ENCODE results near the gene OR4B1.
"Not testable (repeated sequence)": the region's sequence is repeated elsewhere in the genome, so short reads cannot be mapped to it uniquely, and the experiment has no call there.

OR4B1 gene, protein sequence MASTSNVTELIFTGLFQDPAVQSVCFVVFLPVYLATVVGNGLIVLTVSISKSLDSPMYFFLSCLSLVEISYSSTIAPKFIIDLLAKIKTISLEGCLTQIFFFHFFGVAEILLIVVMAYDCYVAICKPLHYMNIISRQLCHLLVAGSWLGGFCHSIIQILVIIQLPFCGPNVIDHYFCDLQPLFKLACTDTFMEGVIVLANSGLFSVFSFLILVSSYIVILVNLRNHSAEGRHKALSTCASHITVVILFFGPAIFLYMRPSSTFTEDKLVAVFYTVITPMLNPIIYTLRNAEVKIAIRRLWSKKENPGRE

GRCh38 chr11:48216510-48216909 is at the start of gene OR4B1:
Gene OR4B1, plus strand, starts transcription at chr11:48216810. Its CDS starts 0 bp downstream, at chr11:48216810.
- no peak for DNase-seq

DNA sequence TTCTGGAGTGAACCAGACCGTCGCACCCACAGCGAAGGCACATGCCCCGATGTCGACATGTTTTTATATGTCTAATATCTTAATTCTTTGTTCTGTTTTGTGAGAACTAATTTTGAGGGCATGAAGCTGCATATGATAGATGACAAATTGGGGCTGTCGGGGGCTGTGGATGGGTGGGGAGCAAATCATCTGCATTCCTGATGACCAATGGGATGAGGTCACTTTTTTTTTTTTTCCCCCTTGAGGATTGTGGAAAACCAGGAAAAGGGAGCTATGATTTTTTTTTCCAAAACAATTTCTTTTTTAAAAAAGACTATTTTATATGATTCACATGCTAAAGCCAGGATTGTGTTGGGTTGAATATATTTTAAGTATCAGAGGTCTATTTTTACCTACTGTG is 49.2 kb upstream of the OR4B1 start:
- no peak for DNase-seq

DNA sequence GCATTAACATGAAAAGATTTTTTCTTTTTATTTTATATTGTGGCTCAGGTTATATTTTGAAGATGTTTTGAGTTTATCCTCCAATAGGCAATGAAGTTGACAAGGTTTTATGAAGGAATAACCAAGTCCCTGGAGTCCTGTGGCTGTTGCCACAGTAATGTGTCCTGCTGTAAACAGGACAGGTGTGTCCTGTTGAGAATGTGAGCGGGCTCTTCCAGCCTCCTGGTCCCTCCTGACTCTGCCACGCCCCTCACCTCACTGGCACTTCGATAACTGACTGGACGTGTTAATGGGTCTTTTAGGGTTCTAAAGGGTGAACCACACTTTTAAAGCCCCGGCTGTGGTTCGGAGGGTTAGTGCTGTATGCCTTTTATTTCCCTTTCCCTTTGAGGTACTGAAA is 47.8 kb upstream of the OR4B1 start:
- DNase-seq, result no peak

- no peak for DNase-seq
These were observed 47.4 kb upstream of the OR4B1 start for GRCh38 chr11:48169259-48169658.

- DNase-seq, result no peak
These were observed 46.9 kb upstream of the OR4B1 start for GRCh38 chr11:48169717-48170116.

DNA sequence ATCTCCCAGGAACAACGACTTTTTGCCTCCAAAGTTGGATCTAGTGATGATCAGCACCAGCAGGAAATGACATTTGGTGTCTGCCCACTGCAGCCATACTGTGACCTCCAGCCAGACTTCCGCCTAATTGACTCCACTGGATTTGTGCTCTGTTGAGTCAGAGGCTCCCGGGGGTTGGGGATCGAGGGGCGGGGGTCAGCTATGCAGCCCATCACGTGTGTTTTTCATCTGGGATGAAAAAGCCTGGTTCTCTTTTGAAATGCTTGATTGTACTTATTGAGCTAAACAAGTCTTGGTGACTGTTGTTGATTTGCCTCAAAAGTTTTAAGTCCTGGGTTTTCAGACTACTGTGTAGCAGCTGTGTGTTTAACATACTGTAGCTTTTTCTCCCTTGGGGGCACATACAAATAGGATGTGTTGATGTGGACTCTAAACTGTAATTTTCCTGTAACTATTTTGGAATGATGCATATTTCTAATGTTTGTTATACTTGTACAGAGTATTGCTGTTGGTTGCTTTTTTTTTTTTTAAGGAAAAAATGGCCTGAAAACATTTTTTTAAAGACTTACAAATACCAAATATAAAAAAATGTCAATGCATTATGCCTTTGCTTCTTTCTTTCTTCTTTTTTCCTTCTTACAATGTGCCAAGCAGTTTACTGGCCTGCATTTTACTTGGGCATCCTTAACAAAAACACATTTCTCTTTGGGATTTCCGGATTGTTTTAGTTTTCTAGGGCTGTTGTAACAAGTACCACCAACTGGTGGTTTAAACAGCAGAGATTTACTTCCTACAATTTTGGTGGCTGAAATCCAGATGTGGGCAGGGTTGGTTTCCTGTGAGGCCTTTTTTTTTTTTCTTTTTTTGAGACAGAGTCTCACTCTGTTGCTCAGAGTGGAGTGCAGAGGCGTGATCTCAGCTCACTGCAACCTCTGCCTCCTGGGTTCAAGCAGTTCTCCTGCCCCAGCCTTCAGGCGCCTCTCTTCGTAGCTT is 46.1 kb upstream of the OR4B1 start:
- no peak for DNase-seq

- DNase-seq, result peak; percentile 73
These were observed 43.6 kb upstream of the OR4B1 start for GRCh38 chr11:48172818-48173609.

DNA sequence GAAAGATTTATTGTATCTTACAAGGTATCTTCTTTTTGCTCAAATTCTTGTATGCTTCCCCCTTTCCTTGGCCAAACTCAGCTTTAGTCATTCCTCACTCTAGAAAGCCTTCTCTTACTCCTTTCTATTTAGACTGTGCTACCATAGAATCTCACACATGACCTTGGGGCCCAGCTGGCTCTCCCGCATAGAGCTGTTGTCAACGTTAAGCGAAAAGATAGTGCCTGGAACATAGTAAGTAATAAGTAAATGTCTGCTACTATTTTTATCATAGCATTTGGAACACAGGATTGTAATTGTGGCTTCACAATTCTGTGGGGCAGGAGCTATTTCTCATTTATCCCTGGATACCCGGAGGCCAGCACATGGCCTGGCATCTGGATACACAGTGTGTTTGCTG is 38.9 kb upstream of the OR4B1 start:
- DNase-seq, result no peak

DNA sequence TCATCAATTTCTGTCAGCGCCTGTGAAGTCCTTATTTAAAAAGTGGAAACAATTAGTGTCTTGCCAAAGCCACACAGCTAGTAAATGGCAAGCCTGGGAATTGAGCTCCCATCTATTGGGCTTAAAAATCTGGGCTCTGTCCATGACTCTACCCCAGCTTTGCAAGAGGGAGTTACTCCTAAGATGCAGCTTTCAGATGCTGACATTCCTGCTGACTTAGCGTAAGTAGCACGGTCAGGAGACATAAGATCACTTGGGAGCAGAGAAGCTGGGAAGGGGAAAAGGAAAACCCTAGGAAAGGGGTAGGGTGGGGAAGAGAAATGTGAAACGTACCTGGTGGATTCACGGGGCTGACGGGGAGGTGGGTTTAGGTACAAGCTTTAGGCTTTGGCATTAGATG is 36.0 kb upstream of the OR4B1 start:
- no peak for DNase-seq

GRCh38 chr11:48182860-48183526 is 33.6 kb upstream of the OR4B1 start:
- no peak for DNase-seq

DNA sequence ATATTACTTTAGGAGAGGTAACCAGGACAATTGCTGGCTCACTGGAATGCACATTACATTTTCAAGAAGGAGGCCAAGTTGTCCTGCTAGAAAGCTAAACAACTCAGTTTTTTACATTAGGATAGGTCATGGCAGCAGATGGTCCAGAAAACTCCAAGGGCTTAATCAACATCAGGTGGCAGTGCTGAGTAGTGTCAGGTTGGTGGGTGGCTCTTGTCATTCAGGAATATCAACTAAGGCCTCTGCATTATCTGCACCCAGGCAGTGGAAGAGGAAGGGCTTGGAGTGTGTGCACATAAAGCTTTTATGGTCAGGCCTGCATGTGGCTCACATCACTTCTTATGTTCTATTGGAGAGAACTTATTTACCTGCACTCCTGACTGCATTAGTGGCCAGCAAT is 32.2 kb upstream of the OR4B1 start:
- peak; percentile 40 for DNase-seq

- DNase-seq, result not testable (repeated sequence)
These were observed 25.5 kb upstream of the OR4B1 start for GRCh38 chr11:48190906-48191654.

DNA sequence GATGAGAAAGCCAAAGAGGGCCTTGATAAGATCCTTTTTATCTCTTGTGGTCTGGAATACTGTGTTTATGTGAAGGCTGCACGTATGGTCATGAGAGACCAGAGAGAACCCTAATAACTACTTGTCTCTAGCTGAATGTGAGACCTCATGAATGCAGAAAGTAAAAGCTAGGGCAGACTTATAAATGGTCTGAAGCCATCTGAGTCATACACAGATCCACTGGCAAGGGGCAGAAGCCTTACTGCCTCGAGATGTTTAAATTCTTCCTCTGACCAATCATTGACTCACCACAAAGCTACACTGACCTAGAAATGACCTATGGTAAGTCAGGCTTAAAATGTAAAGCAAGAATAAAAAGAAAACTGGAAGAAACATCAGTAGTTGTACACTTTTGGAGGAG is 22.7 kb upstream of the OR4B1 start:
- DNase-seq, result no peak

DNA sequence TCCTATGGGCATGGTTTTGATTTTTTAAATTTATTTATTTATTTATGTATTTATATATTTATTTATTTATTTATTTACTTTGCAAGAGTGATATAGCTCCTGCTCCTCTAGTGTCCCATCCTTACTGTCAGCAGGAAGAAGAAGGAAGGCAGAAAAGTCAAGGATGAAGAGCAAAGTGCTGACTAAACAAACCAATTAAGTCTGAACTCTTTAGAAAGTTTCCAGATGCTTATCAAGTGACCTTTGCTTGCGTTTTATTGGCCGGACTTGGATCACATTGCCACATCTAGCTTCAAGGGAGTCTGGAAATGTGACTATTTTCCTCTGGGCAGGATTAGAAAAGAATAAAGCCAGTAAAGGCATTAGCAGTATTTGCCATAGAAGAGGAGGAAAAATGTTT is 8.7 kb upstream of the OR4B1 start:
- no peak for DNase-seq

- DNase-seq, result peak; percentile 7
These were observed 6.6 kb upstream of the OR4B1 start for GRCh38 chr11:48210052-48210451.

DNA sequence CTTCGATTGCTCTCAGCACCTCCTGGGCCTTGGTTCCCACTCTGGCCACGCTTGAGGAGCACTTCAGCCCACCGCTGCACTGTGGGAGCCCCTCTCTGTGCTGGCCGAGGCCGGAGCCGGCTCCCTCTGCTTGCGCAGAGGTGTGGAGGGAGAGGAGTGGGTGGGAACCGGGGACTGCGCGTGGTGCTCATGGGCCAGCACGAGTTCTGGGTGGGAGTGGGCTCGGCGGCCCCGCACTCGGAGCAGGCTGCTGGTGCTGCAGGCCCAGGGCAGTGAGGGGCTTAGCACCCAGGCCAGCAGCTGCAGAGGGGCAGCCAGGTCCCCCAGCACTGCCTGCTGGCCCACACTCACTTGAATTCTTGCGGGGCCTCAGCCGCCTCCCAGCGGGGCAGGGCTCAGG is 12.2 kb downstream of the OR4B1 start:
- DNase-seq, result no peak

DNA sequence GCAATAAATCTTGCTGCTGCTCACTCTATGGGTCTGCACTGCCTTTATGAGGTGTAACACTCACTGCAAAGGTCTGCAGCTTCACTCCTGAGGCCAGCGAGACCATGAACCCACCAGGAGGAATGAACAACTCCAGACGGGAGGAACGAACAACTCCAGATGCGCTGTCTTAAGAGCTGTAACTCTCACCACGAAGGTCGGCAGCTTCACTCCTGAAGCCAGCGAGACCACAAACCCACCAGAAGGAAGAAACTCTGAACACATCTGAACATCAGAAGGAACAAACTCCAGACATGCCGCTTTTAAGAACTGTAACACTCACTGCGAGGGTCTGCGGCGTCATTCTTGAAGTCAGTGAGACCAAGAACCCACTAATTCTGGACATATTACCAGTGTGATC is 13.4 kb downstream of the OR4B1 start:
- not testable (repeated sequence) for DNase-seq

- no peak for DNase-seq
These were observed 21.1 kb downstream of the OR4B1 start for GRCh38 chr11:48237727-48238126.

- no peak for DNase-seq
These were observed 25.9 kb downstream of the OR4B1 start for GRCh38 chr11:48242501-48242900.

DNA sequence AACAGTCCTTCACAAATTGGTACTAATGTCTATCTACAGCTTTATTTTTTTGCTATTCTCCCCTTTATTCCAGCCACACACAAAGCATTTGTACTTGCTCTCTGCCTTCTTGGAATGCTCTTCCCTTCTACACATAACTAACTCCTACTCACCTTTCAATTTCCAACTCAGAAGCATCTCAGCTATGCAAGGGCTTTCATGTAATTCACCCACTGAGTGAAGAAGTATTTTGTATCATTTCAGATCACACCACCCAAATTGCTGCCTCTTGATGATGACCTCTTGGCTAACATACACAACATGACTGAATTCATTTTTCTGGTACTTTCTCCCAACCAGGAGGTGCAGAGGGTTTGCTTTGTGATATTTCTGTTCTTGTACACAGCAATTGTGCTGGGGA is 28.2 kb downstream of the OR4B1 start, which contains the start of gene OR4X2:
Gene OR4X2 (plus strand): TSS at position 301 of the 400 bp plus-strand sequence. CDS start 0 bp downstream, at position 301.
- no peak for DNase-seq

- DNase-seq, result no peak
These were observed 32.3 kb downstream of the OR4B1 start for GRCh38 chr11:48248902-48249301.

- DNase-seq, result no peak
These were observed 45.0 kb downstream of the OR4B1 start for GRCh38 chr11:48261600-48261999.

Data from DMS53 (cell line).